Measurements from ENCODE around the gene KITLG. TPM values are rescaled to one million over a fixed set of nuclear protein-coding genes. Genes with fewer than 3 reads are reported as not detected.

The KITLG gene
- total RNA-seq, 1 experiment from 2014 or later = 9.5 TPM

Small RNA genes lying within 50 kb of the gene (small RNA-seq; reads per million reads assigned to genes)
- 0.18 reads per million for gene RNU1-117P
